ENCODE measurements around the gene NKAP.
"Not testable (repeated sequence)": the region's sequence is repeated elsewhere in the genome, so short reads cannot be mapped to it uniquely, and the experiment has no call there.

The NKAP gene

GRCh38 chrX:119935215-119935874, 8.2 kb downstream of the NKAP start:
- no peak for DNase-seq

- not testable (repeated sequence) for DNase-seq
Measured at GRCh38 chrX:119922391-119922790, 21.2 kb downstream of the NKAP start.

- no peak for DNase-seq
Measured at GRCh38 chrX:119919835-119920585, 23.5 kb downstream of the NKAP start.

GRCh38 chrX:119917877-119918276, 25.7 kb downstream of the NKAP start:
- no peak for DNase-seq

DNA sequence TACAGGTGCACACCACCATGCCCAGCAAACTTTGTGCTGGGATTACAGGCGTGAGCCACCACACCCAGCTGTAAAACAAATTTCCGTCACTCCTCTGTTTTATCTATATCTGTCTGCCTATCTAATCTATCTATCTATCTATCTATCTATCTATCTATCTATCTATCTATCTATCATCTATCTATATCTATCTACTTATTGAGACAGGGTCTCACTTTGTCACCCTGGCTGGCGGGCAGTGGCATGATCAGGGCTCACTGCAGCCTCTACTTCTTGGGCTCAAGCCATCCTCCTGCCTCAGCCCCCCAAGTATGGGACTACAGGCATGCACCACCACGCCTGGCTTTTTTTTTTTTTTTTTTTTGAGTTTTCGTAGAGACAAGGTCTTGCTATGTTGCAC, 27.2 kb downstream of the NKAP start:
- DNase-seq, result no peak

- no peak for DNase-seq
Measured at GRCh38 chrX:119900976-119901375, 42.6 kb downstream of the NKAP start.

- no peak for DNase-seq
Measured at GRCh38 chrX:119899125-119899524, 44.4 kb downstream of the NKAP start.

GRCh38 chrX:119895843-119896326, 47.7 kb downstream of the NKAP start, which contains the start of gene AKAP14:
TSS of gene AKAP14 (plus strand) at chrX:119895893. CDS start at chrX:119903224, 7,331 bp downstream.
- no peak for DNase-seq

DNA sequence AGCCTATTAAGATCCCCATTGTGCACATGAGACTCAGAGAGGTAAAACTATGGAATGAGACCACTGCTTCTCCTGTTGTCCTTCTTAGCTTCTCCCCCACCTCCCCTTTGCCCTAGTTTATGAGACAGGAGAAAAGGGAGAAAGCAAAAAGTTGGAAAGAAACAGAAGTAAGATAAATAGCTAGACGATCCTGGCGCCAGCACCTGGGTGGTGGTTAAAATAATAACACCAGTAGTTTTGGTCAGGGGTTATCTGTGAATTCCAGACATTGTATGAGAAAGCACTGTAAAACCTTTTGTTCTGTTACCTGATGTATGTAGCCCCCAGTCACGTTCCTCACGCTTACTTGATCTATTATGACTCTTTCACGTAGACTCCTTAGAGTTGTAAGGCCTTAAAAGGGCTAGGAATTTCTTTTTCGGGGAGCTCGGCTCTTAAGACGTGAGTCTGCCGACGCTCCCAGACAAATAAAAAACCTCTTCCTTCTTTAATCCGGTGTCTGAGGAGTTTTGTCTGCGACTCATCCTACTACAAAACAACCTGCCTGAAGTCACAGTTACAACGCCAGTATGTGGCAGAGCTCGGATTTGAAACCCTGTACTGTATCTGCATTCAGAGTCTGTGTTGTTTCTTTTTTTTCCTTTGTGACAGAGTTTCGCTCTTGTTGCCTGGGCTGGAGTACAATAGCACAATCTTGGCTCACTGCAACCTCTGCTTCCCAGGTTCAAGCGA, 51.4 kb downstream of the NKAP start:
- not testable (repeated sequence) for DNase-seq

DNA sequence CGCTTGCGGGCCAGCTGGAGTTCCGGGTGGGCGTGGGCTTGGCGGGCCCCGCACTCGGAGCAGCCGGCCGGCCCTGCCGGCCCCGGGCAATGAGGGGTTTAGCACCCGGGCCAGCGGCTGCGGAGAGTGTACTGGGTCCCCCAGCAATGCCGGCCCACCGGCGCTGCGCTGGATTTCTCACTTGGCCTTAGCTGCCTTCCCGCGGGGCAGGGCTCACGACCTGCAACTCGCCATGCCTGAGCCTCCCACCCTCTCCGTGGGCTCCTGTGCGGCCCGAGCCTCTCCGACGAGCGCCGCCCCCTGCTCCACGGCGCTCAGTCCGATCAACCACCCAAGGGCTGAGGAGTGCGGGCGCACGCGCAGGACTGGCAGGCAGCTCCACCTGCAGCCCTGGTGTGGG, 52.9 kb downstream of the NKAP start:
- not testable (repeated sequence) for DNase-seq

GRCh38 chrX:119887721-119888425, 55.7 kb downstream of the NKAP start:
- DNase-seq, result peak; percentile 69

DNA sequence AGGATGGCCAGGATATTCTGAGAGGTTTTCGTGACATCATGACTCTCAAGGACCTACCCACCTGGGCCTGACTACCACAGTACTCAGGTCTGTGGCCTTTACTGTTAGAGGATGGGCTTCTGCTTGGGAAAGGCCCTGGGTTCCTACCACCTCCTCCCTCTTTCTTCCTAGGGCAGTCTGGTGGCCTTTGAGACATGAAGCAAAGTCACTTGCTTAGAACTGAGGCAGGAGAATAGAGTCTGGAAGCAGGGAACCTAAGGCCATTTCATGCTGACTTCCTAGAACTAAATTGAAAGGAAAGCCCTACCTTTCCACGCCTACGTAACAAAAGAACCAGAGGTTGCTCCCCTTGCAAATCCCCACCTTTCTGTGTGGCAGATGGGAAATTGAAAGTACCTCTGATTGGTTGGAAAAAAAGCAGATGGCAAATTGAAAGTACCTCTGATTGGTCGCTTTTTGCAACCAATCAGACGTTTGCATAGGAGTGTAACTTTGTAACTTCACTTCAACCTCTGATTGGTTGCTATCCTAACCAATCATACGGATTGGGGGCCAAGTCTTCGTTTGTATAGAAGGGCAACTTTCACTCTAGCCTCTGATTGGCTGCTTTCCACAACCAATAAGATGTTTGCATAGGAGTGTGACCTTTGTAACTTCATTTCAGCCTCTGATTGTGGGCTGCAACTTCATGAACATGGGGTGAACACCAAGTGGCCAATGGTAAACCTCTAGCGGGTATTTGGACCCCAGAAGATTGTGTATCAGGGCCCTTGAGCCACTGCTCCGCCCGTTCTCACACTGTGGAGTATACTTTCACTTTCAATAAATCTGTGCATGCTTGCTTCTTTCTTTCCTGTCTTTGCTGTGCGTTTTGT, 57.8 kb downstream of the NKAP start:
- DNase-seq, result peak; percentile 51

- peak; percentile 60 for DNase-seq
Measured at GRCh38 chrX:119880552-119881437, 62.8 kb downstream of the NKAP start.

- DNase-seq, result peak; percentile 16
Measured at GRCh38 chrX:119880076-119880475, 63.5 kb downstream of the NKAP start.

DNA sequence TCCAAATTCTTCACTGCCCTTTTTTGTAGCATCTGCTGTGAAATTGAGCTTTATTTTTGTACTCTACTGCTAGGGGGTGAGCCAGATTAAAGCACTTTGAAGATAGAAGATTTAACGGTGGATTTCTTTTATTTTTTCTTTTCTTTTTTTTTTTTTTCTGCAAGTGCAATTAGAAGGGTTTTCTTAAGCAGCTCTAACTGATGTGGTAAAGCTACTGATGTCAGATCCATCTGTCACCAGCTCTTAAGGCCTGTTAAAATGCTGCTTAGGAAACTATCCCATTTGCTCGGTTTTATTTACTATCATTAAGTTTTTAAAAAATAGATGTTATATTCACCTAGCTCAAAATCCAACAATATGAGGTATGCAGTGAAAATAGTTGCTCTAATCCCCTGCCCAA, 64.8 kb downstream of the NKAP start:
- no peak for DNase-seq

DNA sequence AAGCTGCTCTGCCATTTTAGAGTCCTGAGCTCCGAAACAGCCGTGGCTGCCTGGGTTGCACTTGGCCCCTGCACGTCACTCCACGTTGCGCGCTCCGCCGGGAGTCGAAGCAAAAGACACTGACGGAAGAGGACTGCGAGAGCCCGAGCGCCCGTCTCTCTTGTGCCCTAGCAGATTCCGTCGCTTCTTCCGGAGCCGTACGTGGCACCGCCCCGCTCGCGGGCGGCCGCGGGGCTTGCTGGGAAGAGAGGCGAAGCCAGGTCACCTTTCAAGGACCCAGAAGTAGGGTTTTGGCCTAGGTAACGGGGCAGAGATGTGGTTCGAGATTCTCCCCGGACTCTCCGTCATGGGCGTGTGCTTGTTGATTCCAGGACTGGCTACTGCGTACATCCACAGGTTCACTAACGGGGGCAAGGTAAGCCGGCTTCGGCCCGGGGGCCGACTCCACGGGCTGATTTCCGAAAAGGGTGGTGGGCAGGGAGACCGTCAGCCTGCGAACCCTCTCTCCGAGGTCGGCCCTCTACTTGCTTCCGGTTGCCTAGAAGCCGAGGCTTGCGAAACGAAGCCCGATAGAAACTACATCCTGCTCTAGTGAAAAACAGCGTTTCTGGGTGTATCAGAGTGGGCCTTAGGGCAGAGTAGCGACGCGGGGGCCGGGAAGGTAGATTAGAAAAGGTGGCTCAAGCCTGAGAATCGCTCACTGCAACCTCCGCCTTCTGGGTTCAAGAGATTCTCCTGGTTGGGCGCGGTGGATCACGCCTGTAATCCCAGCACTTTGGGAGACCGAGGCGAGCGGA, 71.8 kb downstream of the NKAP start, which contains the start of the genes NDUFA1 and RNF113A:
NDUFA1 (plus strand) TSS at position 234 of the 797 bp plus-strand sequence; CDS start at position 314, 80 bp downstream.
RNF113A (minus strand) TSS at position 135 of the 797 bp plus-strand sequence; CDS start at position 15, 120 bp downstream.
- peak; percentile 91 for DNase-seq

DNA sequence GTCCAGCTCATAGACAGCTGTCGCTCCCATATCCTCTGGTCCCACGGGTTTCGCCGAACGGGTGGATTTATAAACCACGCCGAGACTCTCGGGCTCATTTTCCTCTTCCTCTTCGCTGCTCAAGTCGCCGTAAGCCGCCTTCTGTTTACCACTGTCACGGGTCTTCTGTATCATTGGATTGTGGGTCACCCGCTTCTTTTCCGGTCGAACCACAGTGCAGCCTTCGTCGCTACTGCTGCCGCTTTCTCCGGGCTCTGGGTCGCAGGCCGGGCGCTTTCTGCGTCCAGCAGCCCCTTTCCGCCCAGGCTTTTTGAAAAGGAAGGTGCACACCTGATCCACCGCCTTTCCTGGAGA, 72.3 kb downstream of the NKAP start:
- no peak for DNase-seq

Data from activated CD4-positive, alpha-beta T cell treated with anti-CD3 and anti-CD28 coated beads, Interleukin-2, amount 50 U/mL, for 16 hours (primary cell).